ENCODE results near the gene PPAN. TPM values are rescaled to one million over a fixed set of nuclear protein-coding genes. Genes with fewer than 3 reads are reported as not detected.

PPAN gene
- total RNA-seq, 1 experiment from 2014 or later: 101 TPM

- H3K36me3 ChIP-seq (ENCODE audit: control insufficient read depth in 1 of 2, insufficient read depth in 2 of 2, low read length in 2 of 2): peaks cover 3 to 6% of the 10 kb centered on the region in 2 experiments; a peak in 2 of 4 replicates
- H3K9ac ChIP-seq (ENCODE audit: low read length): no peak overlapping the region
- intact Hi-C loops (cut with micrococcal nuclease): no loop called here
- no peaks in the 10 kb centered on the region for H3K9me2 ChIP-seq (ENCODE audit: insufficient read depth)
- H3K27ac ChIP-seq (ENCODE audit: low read depth, low read length): no peak overlapping the region
- ATAC-seq: no peak
- TF ChIP-seq ELF1 (IDR thresholded peaks at IDR 0.05; ENCODE audit: borderline replicate concordance, low read depth) (no peak), REST (IDR thresholded peaks at IDR 0.05; ENCODE audit: low read depth) (no peak), SP1 (IDR thresholded peaks at IDR 0.05; ENCODE audit: low read depth) (no peak), EGR1 (IDR thresholded peaks at IDR 0.05; ENCODE audit: low read depth) (no peak), FOSL1 (IDR thresholded peaks at IDR 0.05; ENCODE audit: low read depth) (no peak), CEBPB (IDR thresholded peaks at IDR 0.05; ENCODE audit: low read depth) (no peak), TCF7L2 (IDR thresholded peaks at IDR 0.05; ENCODE audit: borderline replicate concordance, extremely low read depth, insufficient read depth, insufficient read length) (no peak), ATF3 (IDR thresholded peaks at IDR 0.05) (no peak), MAX (IDR thresholded peaks at IDR 0.05) (no peak), ZFX (IDR thresholded peaks at IDR 0.05) (no peak), POLR2AphosphoS5 (IDR thresholded peaks at IDR 0.05; ENCODE audit: low read depth, low read length) (no peak), SIN3A (IDR thresholded peaks at IDR 0.05; ENCODE audit: low read depth) (no peak), EZH2 (IDR thresholded peaks at IDR 0.05) (no peak), YY1 (IDR thresholded peaks at IDR 0.05; ENCODE audit: extremely low read depth, insufficient replicate concordance, low read depth, low read length) (no peak), RAD21 (IDR thresholded peaks at IDR 0.05; ENCODE audit: low read depth) (no peak), EZH2phosphoT487 (IDR thresholded peaks at IDR 0.05; ENCODE audit: borderline replicate concordance) (no peak), CBX3 (IDR thresholded peaks at IDR 0.05; ENCODE audit: low read depth) (no peak), ZBTB33 (IDR thresholded peaks at IDR 0.05; ENCODE audit: extremely low read depth, insufficient replicate concordance, low read length) (no peak)
- DNase-seq (ENCODE audit: low read depth, low spot score): no peak
- POLR2A ChIA-PET: no interaction called here
- BruUV-seq (replicated peaks): no TSS peak
- no peak overlapping the region for H3K4me2 ChIP-seq (ENCODE audit: low read length)
- H3K9me3 ChIP-seq (ENCODE audit: control insufficient read depth in 1 of 2, insufficient read depth in 1 of 2, low read depth in 1 of 2, low read length in 2 of 2): no peaks in the 10 kb centered on the region
- RAD21 ChIA-PET (ENCODE audit: low non-redundant PET in 1 of 2, low total read pairs in 2 of 2, uncharacterized antibody in 2 of 2, unreplicated experiment in 2 of 2): no interaction called here
- H3K27me3 ChIP-seq (ENCODE audit: insufficient read depth, low read length): no peaks in the 10 kb centered on the region
- CTCF ChIA-PET: no interaction called here
- H4K20me1 ChIP-seq (ENCODE audit: insufficient read depth): no peaks in the 10 kb centered on the region
- peaks cover 0 to 9% of the 10 kb centered on the region in 2 experiments; a peak in 2 of 4 replicates for H3K4me1 ChIP-seq (ENCODE audit: control insufficient read depth in 1 of 2, insufficient read depth in 2 of 2, low read length in 2 of 2)
- no peak overlapping the region for H3K4me3 ChIP-seq (replicated peaks in 1 of 2; ENCODE audit: low read depth in 1 of 2, low read length in 2 of 2)
- peaks cover 3% of the 10 kb centered on the region; the same call in 1 of the 2 replicates for H3K79me2 ChIP-seq (ENCODE audit: insufficient read depth, low read length)
- H2AFZ ChIP-seq (ENCODE audit: low read depth, low read length, poor library complexity, severe bottlenecking): no peak overlapping the region
These were observed 18.3 kb downstream of the PPAN start for GRCh38 chr19:10124429-10124828.
